ENCODE measurements around the gene TMEM214. TPM values are rescaled to one million over a fixed set of nuclear protein-coding genes. Genes with fewer than 3 reads are reported as not detected.

Gene TMEM214
- total and polyA plus RNA-seq, 2 of the 8 experiments (the other 6 are each of a cell fraction or from before 2014, with no cell fraction given) = 49.7 to 71.0 TPM

DNA sequence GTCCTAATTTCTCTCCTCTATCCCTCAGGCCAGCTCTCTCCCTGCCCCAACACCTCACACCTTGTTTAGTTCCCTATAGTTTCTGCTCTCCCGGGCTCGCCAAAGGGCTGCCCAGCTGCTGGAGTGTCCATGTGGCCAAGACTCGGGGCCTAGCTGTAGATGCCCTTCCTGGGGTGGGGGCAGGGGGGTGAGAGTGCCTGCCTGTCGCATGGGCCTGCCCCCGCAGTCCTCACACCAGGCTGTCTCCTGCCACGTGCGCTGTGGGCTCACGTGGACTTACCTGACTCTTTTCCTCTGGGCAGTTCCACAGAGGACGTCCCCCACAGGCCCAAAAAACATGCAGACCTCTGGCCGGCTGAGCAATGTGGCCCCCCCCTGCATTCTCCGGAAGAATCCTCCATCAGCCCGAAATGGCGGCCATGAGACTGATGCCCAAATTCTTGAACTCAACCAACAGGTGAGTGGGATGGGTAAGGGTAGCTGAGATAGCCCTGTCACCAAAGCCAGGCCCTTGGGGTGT, 7.4 kb upstream of the TMEM214 start (continued):
- TF ChIP-seq, protein P1, sequence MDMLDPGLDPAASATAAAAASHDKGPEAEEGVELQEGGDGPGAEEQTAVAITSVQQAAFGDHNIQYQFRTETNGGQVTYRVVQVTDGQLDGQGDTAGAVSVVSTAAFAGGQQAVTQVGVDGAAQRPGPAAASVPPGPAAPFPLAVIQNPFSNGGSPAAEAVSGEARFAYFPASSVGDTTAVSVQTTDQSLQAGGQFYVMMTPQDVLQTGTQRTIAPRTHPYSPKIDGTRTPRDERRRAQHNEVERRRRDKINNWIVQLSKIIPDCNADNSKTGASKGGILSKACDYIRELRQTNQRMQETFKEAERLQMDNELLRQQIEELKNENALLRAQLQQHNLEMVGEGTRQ (IDR thresholded peaks at IDR 0.05; ENCODE audit: low read length) = no peak
- TF ChIP-seq JUN (IDR thresholded peaks at IDR 0.05; ENCODE audit: low read depth, low read length) = no peak

Data from H1 (cell line).